GM12878 (cell line): Measurements from ENCODE around the gene FOXJ1. TPM values are rescaled to one million over a fixed set of nuclear protein-coding genes. Genes with fewer than 3 reads are reported as not detected.
A peak's percentile ranks its signal among the peaks of the same experiment; 100 is the strongest.

Source experiments
- ATAC-seq: fragments of 200-7000 bp; cut with Tn5 transposase; 3 replicates; pipeline ENCODE4 v1.9.1; 2020; ENCODE audit warnings: mild to moderate bottlenecking, moderate library complexity
- BruUV-seq: library from RNA; stranded (reverse); fragments of 400-500 nt; replicated peaks from 2 replicates; lab custom pipeline; 2021; lab: Mats Ljungman, UMichigan
- CTCF ChIA-PET: fragments of 300-600 bp; sonication (Branson Sonifier 250); formaldehyde crosslinking; extraction: SDS; loops from one replicate; lab custom pipeline; 2021; ENCODE audit warnings: inconsistent platforms; lab: Yijun Ruan, JAX
- POLR2A ChIA-PET: fragments of 350-600 bp; formaldehyde crosslinking; extraction: SDS; loops from one replicate; lab custom pipeline; 2021; ENCODE audit warnings: inconsistent platforms; lab: Charles Lee
- RAD21 ChIA-PET: fragments of 300-600 bp; sonication (Branson Sonifier 250); formaldehyde crosslinking; loops from one replicate; lab custom pipeline; 2023; ENCODE audit warnings: antibody characterized with exemption; ENCODE audit not compliant: unreplicated experiment; lab: Charles Lee
- SMC1A ChIA-PET: fragments of 300-600 bp; sonication (Branson Sonifier 250); formaldehyde crosslinking; loops from one replicate; lab custom pipeline; 2023; ENCODE audit not compliant: unreplicated experiment, uncharacterized antibody; lab: Charles Lee
- DNase-seq: peaks from one replicate; pipeline ENCODE4 v3.0.0-alpha.2; 2011; ENCODE audit warnings: low read depth, low spot score
- FAIRE-seq: peaks from 3 replicates; lab custom pipeline; 2011; peaks lifted over from hg19 to GRCh38; lab: Jason Lieb, UNC
- H2AFZ ChIP-seq: 2 replicates; pipeline ENCODE4 v1.6.0; 2011; ENCODE audit warnings: low read depth, low read length, control low read depth; ENCODE audit not compliant: control insufficient read depth
- H3K27ac ChIP-seq: 2 replicates; pipeline ENCODE4 v1.5.1; 2011; ENCODE audit warnings: control low read depth; ENCODE audit not compliant: control insufficient read depth, insufficient read depth
- H3K27me3 ChIP-seq, 2 experiments: replicated peaks in 1 of 2; 2 replicates each; pipeline versions ENCODE4 v1.6.0 to v1.6.1; 2011; ENCODE audit warnings: low read length in 1 of 2; ENCODE audit not compliant: control insufficient read depth in 2 of 2, insufficient read depth in 2 of 2
- H3K36me3 ChIP-seq, 2 experiments: 2 replicates each; pipeline ENCODE4 v1.5.1; 2011; ENCODE audit warnings: low read length in 1 of 2; ENCODE audit not compliant: control insufficient read depth in 2 of 2, insufficient read depth in 2 of 2
- H3K4me1 ChIP-seq: 2 replicates; pipeline ENCODE4 v1.6.1; 2011; ENCODE audit warnings: mild to moderate bottlenecking, low read length, moderate library complexity, mixed read lengths; ENCODE audit not compliant: control insufficient read depth, insufficient read depth
- H3K4me2 ChIP-seq: 2 replicates; pipeline ENCODE4 v1.6.0; 2011; ENCODE audit warnings: control low read depth; ENCODE audit not compliant: control insufficient read depth, insufficient read depth
- H3K4me3 ChIP-seq: fragments of 200-600 bp; sonication (generic); 2 replicates; pipeline ENCODE4 v1.5.1; 2016
- H3K79me2 ChIP-seq: 2 replicates; pipeline ENCODE4 v1.6.0; 2011; ENCODE audit warnings: low read length; ENCODE audit not compliant: control insufficient read depth, insufficient read depth
- H3K9ac ChIP-seq: 2 replicates; pipeline ENCODE4 v1.8.0; 2011; ENCODE audit warnings: low read length, control low read depth, mixed read lengths; ENCODE audit not compliant: control insufficient read depth, insufficient read depth
- H3K9me3 ChIP-seq: replicated peaks from 3 replicates; pipeline ENCODE4 v1.5.1; 2011; ENCODE audit warnings: mild to moderate bottlenecking, low read length; ENCODE audit not compliant: control insufficient read depth, insufficient read depth
- H4K20me1 ChIP-seq: 2 replicates; pipeline ENCODE4 v1.6.0; 2011; ENCODE audit not compliant: control insufficient read depth, insufficient read depth
- BCL3 ChIP-seq: IDR thresholded peaks from 2 replicates; pipeline ENCODE4 v1.6.1; 2011; ENCODE audit warnings: borderline replicate concordance, low read depth, mild to moderate bottlenecking, moderate library complexity, low read length; ENCODE audit not compliant: insufficient read depth, poor library complexity, severe bottlenecking
- ETV6 ChIP-seq, 2 experiments: fragments of 450-650 bp in 1 of 2; IDR thresholded peaks in 1 of 2; conservative IDR thresholded peaks in 1 of 2; 2 replicates each; pipeline ENCODE4 v1.6.1; 2014; ENCODE audit warnings: antibody characterized with exemption in 1 of 2, borderline replicate concordance in 1 of 2, low read depth in 1 of 2, mild to moderate bottlenecking in 1 of 2, moderate library complexity in 1 of 2
- HDGF ChIP-seq: fragments of 450-650 bp; IDR thresholded peaks from 2 replicates; pipeline ENCODE4 v1.6.1; 2016; ENCODE audit warnings: antibody characterized with exemption
- IKZF1 ChIP-seq: fragments of 450-650 bp; conservative IDR thresholded peaks from 2 replicates; pipeline ENCODE4 v1.6.1; 2017; ENCODE audit warnings: antibody characterized with exemption, mild to moderate bottlenecking
- IKZF2 ChIP-seq, 2 experiments: fragments of 450-650 bp; IDR thresholded peaks; 2 replicates each; pipeline ENCODE4 v1.6.1; 2017; ENCODE audit warnings: mild to moderate bottlenecking in 2 of 2, moderate library complexity in 2 of 2
- MEF2B ChIP-seq: fragments of 450-650 bp; IDR thresholded peaks from 2 replicates; pipeline ENCODE4 v1.6.1; 2018; ENCODE audit warnings: mild to moderate bottlenecking, moderate library complexity; ENCODE audit not compliant: partially characterized antibody, poor library complexity, severe bottlenecking
- MTA2 ChIP-seq: fragments of 450-650 bp; IDR thresholded peaks from 2 replicates; pipeline ENCODE4 v1.6.1; 2016; ENCODE audit warnings: low read depth, mild to moderate bottlenecking, moderate library complexity
- PAX8 ChIP-seq: fragments of 450-650 bp; IDR thresholded peaks from 2 replicates; pipeline ENCODE4 v1.6.1; 2017; ENCODE audit warnings: mild to moderate bottlenecking, moderate library complexity
- RUNX3 ChIP-seq: IDR thresholded peaks from 2 replicates; pipeline ENCODE4 v1.6.1; 2012; ENCODE audit warnings: low read length, inconsistent platforms
- TCF12 ChIP-seq: IDR thresholded peaks from 2 replicates; pipeline ENCODE4 v1.6.1; 2011; ENCODE audit warnings: low read depth, mild to moderate bottlenecking, low read length
- ZNF24 ChIP-seq: fragments of 450-650 bp; IDR thresholded peaks from 2 replicates; pipeline ENCODE4 v1.6.1; 2017; ENCODE audit warnings: antibody characterized with exemption, mild to moderate bottlenecking
- WGBS: methylation state at CpG from one replicate; pipeline ENCODE4 v1.1.6; 2016; ENCODE audit warnings: low lambda C conversion rate; ENCODE audit not compliant: insufficient replicate concordance, insufficient coverage; ENCODE audit errors: missing lambda C conversion rate; 5-methylcytosine and 5-hydroxymethylcytosine counted together
- in situ Hi-C: fragments of 300-500 bp; cut with MboI; formaldehyde crosslinking; loops from 9 replicates; pipeline ENCODE4 v1.14.3; 2018; ENCODE audit warnings: mixed read lengths
- intact Hi-C: fragments of 100-400 bp; cut with micrococcal nuclease; formaldehyde crosslinking; loops from one replicate; pipeline ENCODE4 v1.14.2; 2022; ENCODE audit not compliant: unreplicated experiment
- polyA plus RNA-seq, 11 experiments: library from polyadenylated mRNA; depleted of rRNA in 4 of 11; unstranded in 6 of 11; stranded (reverse) in 5 of 11; fragments of >200 nt; fragmentation: Nextera tagmentation in 4 of 11; fragmentation: Illumina TruSeq in 1 of 11; extraction: Ambion mirVana in 4 of 11; extraction: Trizol in 1 of 11; gene quantifications; 1 replicate in 1 of 11; 2 replicates in 10 of 11; pipeline versions ENCODE4 v1.2.1 to v1.2.3, GENCODE V29; 2011 to 2016; ENCODE audit warnings: inconsistent platforms in 2 of 11, missing spikeins in 2 of 11, low read depth in 1 of 11
- total RNA-seq, 4 experiments: library from RNA; depleted of rRNA in 3 of 4; stranded (reverse); fragments of >200 nt in 3 of 4; fragmentation: Illumina TruSeq in 1 of 4; extraction: Trizol in 1 of 4; gene quantifications; 2 replicates each; pipeline versions ENCODE4 v1.2.1 to v1.2.3, GENCODE V29; 2013 to 2021
- TF ChIP-seq, protein P1 (sequence below): fragments of 450-650 bp; IDR thresholded peaks from 2 replicates; pipeline ENCODE4 v1.6.1; 2017; ENCODE audit warnings: mild to moderate bottlenecking, moderate library complexity
- TF ChIP-seq, protein P2 (sequence below): fragments of 450-650 bp; IDR thresholded peaks from 2 replicates; pipeline ENCODE4 v1.6.1; 2016; ENCODE audit warnings: mild to moderate bottlenecking

Gene FOXJ1
- total and polyA plus RNA-seq, 10 of the 15 experiments (the other 5 are each of a cell fraction or from before 2014, with no cell fraction given): not detected

GRCh38 chr17:76189247-76189646 lies 48.2 kb upstream of the FOXJ1 start (continued):
- TF ChIP-seq, protein P1, sequence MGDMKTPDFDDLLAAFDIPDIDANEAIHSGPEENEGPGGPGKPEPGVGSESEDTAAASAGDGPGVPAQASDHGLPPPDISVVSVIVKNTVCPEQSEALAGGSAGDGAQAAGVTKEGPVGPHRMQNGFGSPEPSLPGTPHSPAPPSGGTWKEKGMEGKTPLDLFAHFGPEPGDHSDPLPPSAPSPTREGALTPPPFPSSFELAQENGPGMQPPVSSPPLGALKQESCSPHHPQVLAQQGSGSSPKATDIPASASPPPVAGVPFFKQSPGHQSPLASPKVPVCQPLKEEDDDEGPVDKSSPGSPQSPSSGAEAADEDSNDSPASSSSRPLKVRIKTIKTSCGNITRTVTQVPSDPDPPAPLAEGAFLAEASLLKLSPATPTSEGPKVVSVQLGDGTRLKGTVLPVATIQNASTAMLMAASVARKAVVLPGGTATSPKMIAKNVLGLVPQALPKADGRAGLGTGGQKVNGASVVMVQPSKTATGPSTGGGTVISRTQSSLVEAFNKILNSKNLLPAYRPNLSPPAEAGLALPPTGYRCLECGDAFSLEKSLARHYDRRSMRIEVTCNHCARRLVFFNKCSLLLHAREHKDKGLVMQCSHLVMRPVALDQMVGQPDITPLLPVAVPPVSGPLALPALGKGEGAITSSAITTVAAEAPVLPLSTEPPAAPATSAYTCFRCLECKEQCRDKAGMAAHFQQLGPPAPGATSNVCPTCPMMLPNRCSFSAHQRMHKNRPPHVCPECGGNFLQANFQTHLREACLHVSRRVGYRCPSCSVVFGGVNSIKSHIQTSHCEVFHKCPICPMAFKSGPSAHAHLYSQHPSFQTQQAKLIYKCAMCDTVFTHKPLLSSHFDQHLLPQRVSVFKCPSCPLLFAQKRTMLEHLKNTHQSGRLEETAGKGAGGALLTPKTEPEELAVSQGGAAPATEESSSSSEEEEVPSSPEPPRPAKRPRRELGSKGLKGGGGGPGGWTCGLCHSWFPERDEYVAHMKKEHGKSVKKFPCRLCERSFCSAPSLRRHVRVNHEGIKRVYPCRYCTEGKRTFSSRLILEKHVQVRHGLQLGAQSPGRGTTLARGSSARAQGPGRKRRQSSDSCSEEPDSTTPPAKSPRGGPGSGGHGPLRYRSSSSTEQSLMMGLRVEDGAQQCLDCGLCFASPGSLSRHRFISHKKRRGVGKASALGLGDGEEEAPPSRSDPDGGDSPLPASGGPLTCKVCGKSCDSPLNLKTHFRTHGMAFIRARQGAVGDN: no peak
- TF ChIP-seq ZNF24 (no peak), PAX8 (no peak)

GRCh38 chr17:76188213-76189016 lies 47.4 kb upstream of the FOXJ1 start:
- Histone ChIP-seq H3K4me1 (peaks cover 62% of the 10 kb centered on the region), H3K36me3 (no peaks in the 10 kb centered on the region), H3K79me2 (no peaks in the 10 kb centered on the region), H3K4me2 (peak overlapping the region; percentile 58), H3K4me3 (no peak overlapping the region; the same call in 1 of the 2 replicates), H3K27me3 (no peaks in the 10 kb centered on the region), H2AFZ (no peak overlapping the region), H3K9me3 (no peaks in the 10 kb centered on the region), H3K9ac (no peak overlapping the region), H4K20me1 (no peaks in the 10 kb centered on the region), H3K27ac (peak overlapping the region; percentile 54)
- BruUV-seq: no TSS peak
- ChIA-PET POLR2A (interaction anchor here (1.0 to 16.8 kb wide), 7 partner anchors 9 to 79 kb away, joined by 3 to 427 read pairs (median 7); partner anchors contain the start of gene UBALD2), CTCF (interaction anchor here (0.7 to 12.1 kb wide), 13 partner anchors 9 to 91 kb away, joined by 3 to 160 read pairs (median 5); partner anchors contain the start of gene UBALD2), SMC1A (interaction anchor here (0.7 to 12.7 kb wide), 16 partner anchors 9 to 91 kb away, joined by 3 to 152 read pairs (median 4); partner anchors contain the start of gene UBALD2), RAD21 (interaction anchor here (0.8 to 17.4 kb wide), 6 partner anchors 9 to 91 kb away, joined by 3 to 419 read pairs (median 6); partner anchors contain the start of gene UBALD2)
- intact Hi-C loops (loop anchor here (2.0 to 5.0 kb wide), 2 partner anchors 59 to 76 kb away; partner anchors contain the start of gene UBALD2), in situ Hi-C loops (loop anchor here (5.0 kb wide), 1 partner anchor 74 kb away; no protein-coding TSS in a partner anchor)
- 61% methylated on average over 4 of the region's 4 CpGs for WGBS
- FAIRE-seq: no peak
- ATAC-seq: no peak
- no peak for DNase-seq
- TF ChIP-seq ETV6 (conservative IDR thresholded peaks at IDR 0.05 in 1 of 2, IDR thresholded peaks at IDR 0.05 in 1 of 2; ENCODE audit: borderline replicate concordance in 1 of 2, low read depth in 1 of 2) (no peak), BCL3 (no peak), RUNX3 (peak; percentile 70), IKZF2 (IDR thresholded peaks at IDR 0.05) (peak; percentile 71 to 74), MTA2 (0 out of 2 replicates have a peak, but pooled peaks have one; percentile 21), MEF2B (peak; percentile 40), IKZF1 (peak; percentile 48; the same call in 1 of the 2 replicates), HDGF (0 out of 2 replicates have a peak, but pooled peaks have one; percentile 23), TCF12 (no peak)
- TF ChIP-seq, protein P2, sequence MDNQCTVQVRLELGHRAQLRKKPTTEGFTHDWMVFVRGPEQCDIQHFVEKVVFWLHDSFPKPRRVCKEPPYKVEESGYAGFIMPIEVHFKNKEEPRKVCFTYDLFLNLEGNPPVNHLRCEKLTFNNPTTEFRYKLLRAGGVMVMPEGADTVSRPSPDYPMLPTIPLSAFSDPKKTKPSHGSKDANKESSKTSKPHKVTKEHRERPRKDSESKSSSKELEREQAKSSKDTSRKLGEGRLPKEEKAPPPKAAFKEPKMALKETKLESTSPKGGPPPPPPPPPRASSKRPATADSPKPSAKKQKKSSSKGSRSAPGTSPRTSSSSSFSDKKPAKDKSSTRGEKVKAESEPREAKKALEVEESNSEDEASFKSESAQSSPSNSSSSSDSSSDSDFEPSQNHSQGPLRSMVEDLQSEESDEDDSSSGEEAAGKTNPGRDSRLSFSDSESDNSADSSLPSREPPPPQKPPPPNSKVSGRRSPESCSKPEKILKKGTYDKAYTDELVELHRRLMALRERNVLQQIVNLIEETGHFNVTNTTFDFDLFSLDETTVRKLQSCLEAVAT: 0 out of 2 replicates have a peak, but pooled peaks have one; percentile 50
